OCI-LY1 (cell line): Measurements from ENCODE around the gene PCP4L1.
A peak's percentile ranks its signal among the peaks of the same experiment; 100 is the strongest.
"Not testable (repeated sequence)": the region's sequence is repeated elsewhere in the genome, so short reads cannot be mapped to it uniquely, and the experiment has no call there.

Experiments
- H2AFZ ChIP-seq: fragments of 200-600 bp; sonication (generic), shearing (Covaris generic); 2 replicates; pipeline ENCODE4 v1.6.0; 2014; ENCODE audit warnings: antibody characterized with exemption, mild to moderate bottlenecking, low read length
- H3F3A ChIP-seq: fragments of 200-600 bp; sonication (generic), shearing (Covaris generic); 2 replicates; pipeline ENCODE4 v1.6.0; 2014; ENCODE audit warnings: mild to moderate bottlenecking, antibody characterized with exemption, low read length, moderate library complexity; ENCODE audit not compliant: insufficient read depth
- H3K27ac ChIP-seq: fragments of 200-600 bp; sonication (generic); 2 replicates; pipeline ENCODE4 v1.5.1; 2014; ENCODE audit warnings: low read length, mixed run types, mild to moderate bottlenecking, low read depth; ENCODE audit not compliant: poor library complexity, severe bottlenecking
- H3K27me3 ChIP-seq: fragments of 200-600 bp; sonication (generic); 2 replicates; pipeline ENCODE4 v1.6.0; 2014; ENCODE audit warnings: antibody characterized with exemption, mild to moderate bottlenecking, low read length, moderate library complexity; ENCODE audit not compliant: insufficient read depth
- H3K36me3 ChIP-seq: fragments of 200-600 bp; sonication (generic); 2 replicates; pipeline ENCODE4 v1.6.1; 2014; ENCODE audit warnings: mild to moderate bottlenecking, antibody characterized with exemption, low read length, moderate library complexity, mixed read lengths; ENCODE audit not compliant: insufficient read depth
- H3K4me1 ChIP-seq: fragments of 200-600 bp; sonication (generic); 2 replicates; pipeline ENCODE4 v1.5.1; 2014; ENCODE audit warnings: mild to moderate bottlenecking, low read length, moderate library complexity; ENCODE audit not compliant: insufficient read depth, severe bottlenecking
- H3K4me2 ChIP-seq: fragments of 200-600 bp; sonication (generic), shearing (Covaris generic); 2 replicates; pipeline ENCODE4 v1.6.1; 2014; ENCODE audit warnings: low read length
- H3K4me3 ChIP-seq: fragments of 200-600 bp; sonication (generic); 2 replicates; pipeline ENCODE4 v1.5.1; 2014; ENCODE audit warnings: low read length, low read depth, mild to moderate bottlenecking, mixed read lengths; ENCODE audit not compliant: poor library complexity, severe bottlenecking
- H3K79me2 ChIP-seq: fragments of 200-600 bp; shearing (Covaris generic); 2 replicates; pipeline ENCODE4 v1.6.1; 2016; ENCODE audit warnings: mixed run types, low read length, mixed read lengths; ENCODE audit not compliant: insufficient read depth
- H3K9ac ChIP-seq: fragments of 200-600 bp; sonication (generic), shearing (Covaris generic); 2 replicates; pipeline ENCODE4 v1.6.1; 2014; ENCODE audit warnings: mild to moderate bottlenecking, low read length, mixed read lengths
- H3K9me2 ChIP-seq: fragments of 200-600 bp; sonication (generic), shearing (Covaris generic); 2 replicates; pipeline ENCODE4 v1.6.1; 2014; ENCODE audit warnings: low read depth, mild to moderate bottlenecking, low read length, mixed read lengths
- H3K9me3 ChIP-seq: fragments of 200-600 bp; shearing (Covaris generic); 2 replicates; pipeline ENCODE4 v1.6.1; 2014; ENCODE audit warnings: low read length, mixed read lengths
- H4K20me1 ChIP-seq: fragments of 200-600 bp; sonication (generic), shearing (Covaris generic); 2 replicates; pipeline ENCODE4 v1.6.0; 2016; ENCODE audit warnings: mild to moderate bottlenecking, low read length; ENCODE audit not compliant: insufficient read depth
- CTCF ChIP-seq: fragments of 200-600 bp; sonication (generic), shearing (Covaris generic); IDR thresholded peaks from 2 replicates; pipeline ENCODE4 v1.5.1; 2017; ENCODE audit warnings: mild to moderate bottlenecking, antibody characterized with exemption, low read length, moderate library complexity, mixed read lengths
- EZH2 ChIP-seq: fragments of 200-600 bp; sonication (generic), shearing (Covaris generic); IDR thresholded peaks from 2 replicates; pipeline ENCODE4 v1.8.0; 2017; ENCODE audit warnings: borderline replicate concordance, mixed run types, mild to moderate bottlenecking, antibody characterized with exemption, low read length, moderate library complexity, mixed read lengths

PCP4L1 gene

GRCh38 chr1:161251579-161251978 is 7.0 kb upstream of the PCP4L1 start:
- no peak overlapping the region for H3K4me2 ChIP-seq
- H2AFZ ChIP-seq, result no peak overlapping the region
- H3K4me3 ChIP-seq, result no peak overlapping the region
- no peaks in the 10 kb centered on the region for H3K9me3 ChIP-seq
- H4K20me1 ChIP-seq, result no peaks in the 10 kb centered on the region
- H3K4me1 ChIP-seq, result no peaks in the 10 kb centered on the region
- peaks cover 6% of the 10 kb centered on the region; the same call in 1 of the 2 replicates for H3K27me3 ChIP-seq
- no peaks in the 10 kb centered on the region for H3K79me2 ChIP-seq
- no peaks in the 10 kb centered on the region for H3K36me3 ChIP-seq
- H3F3A ChIP-seq, result no peaks in the 10 kb centered on the region
- no peak for TF ChIP-seq CTCF
- no peak for TF ChIP-seq EZH2
- H3K9ac ChIP-seq, result no peak overlapping the region
- H3K9me2 ChIP-seq, result no peaks in the 10 kb centered on the region
- no peak overlapping the region for H3K27ac ChIP-seq

GRCh38 chr1:161255302-161255701 is 3.2 kb upstream of the PCP4L1 start:
- H3K36me3 ChIP-seq, result not testable (repeated sequence)

GRCh38 chr1:161255955-161256520 is 2.5 kb upstream of the PCP4L1 start:
- not testable (repeated sequence) for H3F3A ChIP-seq, H3K27ac ChIP-seq, H4K20me1 ChIP-seq, H3K9ac ChIP-seq, H3K36me3 ChIP-seq, H3K9me3 ChIP-seq, H3K4me3 ChIP-seq, H3K79me2 ChIP-seq, H3K9me2 ChIP-seq, H2AFZ ChIP-seq, H3K27me3 ChIP-seq, H3K4me2 ChIP-seq
- peaks cover 20% of the 10 kb centered on the region for H3K4me1 ChIP-seq

More at GRCh38 chr1:161255302-161255701, 3.2 kb upstream of the PCP4L1 start:
- H3K9me3 ChIP-seq, H3K27ac ChIP-seq, H3K4me2 ChIP-seq, H3F3A ChIP-seq, H4K20me1 ChIP-seq, H3K9ac ChIP-seq, H3K27me3 ChIP-seq, H2AFZ ChIP-seq, H3K79me2 ChIP-seq, H3K4me3 ChIP-seq, H3K9me2 ChIP-seq: not testable (repeated sequence)
- H3K4me1 ChIP-seq, result peaks cover 13% of the 10 kb centered on the region

GRCh38 chr1:161257109-161257508 is 1.4 kb upstream of the PCP4L1 start:
- H3K4me2 ChIP-seq, result not testable (repeated sequence)

GRCh38 chr1:161259345-161259702 is 779 bp downstream of the PCP4L1 start:
- Histone ChIP-seq H3K4me1 (peaks cover 30% of the 10 kb centered on the region), H3K79me2 (no peaks in the 10 kb centered on the region), H3K9me3 (no peaks in the 10 kb centered on the region; the same call in 1 of the 2 replicates), H3K27ac (no peak overlapping the region), H3K4me3 (peak overlapping the region; percentile 67), H3K27me3 (peaks cover 12% of the 10 kb centered on the region), H3F3A (no peaks in the 10 kb centered on the region), H3K4me2 (peak overlapping the region; percentile 79; the same call in 1 of the 2 replicates), H2AFZ (no peak overlapping the region), H3K9ac (no peak overlapping the region), H3K36me3 (no peaks in the 10 kb centered on the region), H4K20me1 (no peaks in the 10 kb centered on the region), H3K9me2 (no peaks in the 10 kb centered on the region)
- TF ChIP-seq EZH2 (no peak), CTCF (no peak)

More at GRCh38 chr1:161257109-161257508, 1.4 kb upstream of the PCP4L1 start:
- not testable (repeated sequence) for H3K9me2 ChIP-seq, H2AFZ ChIP-seq, H3K9ac ChIP-seq, H4K20me1 ChIP-seq, H3K36me3 ChIP-seq, H3K4me3 ChIP-seq, H3K27ac ChIP-seq, H3K79me2 ChIP-seq, H3K9me3 ChIP-seq, H3F3A ChIP-seq
- peaks cover 30% of the 10 kb centered on the region for H3K4me1 ChIP-seq
- H3K27me3 ChIP-seq, result peaks cover 12% of the 10 kb centered on the region
